ENCODE measurements around the gene KAZN. TPM values are rescaled to one million over a fixed set of nuclear protein-coding genes. Genes with fewer than 3 reads are reported as not detected.

Gene KAZN
- polyA plus RNA-seq, 2 of the 4 experiments (the other 2 are of a cell fraction), result 1.3 to 1.9 TPM

DNA sequence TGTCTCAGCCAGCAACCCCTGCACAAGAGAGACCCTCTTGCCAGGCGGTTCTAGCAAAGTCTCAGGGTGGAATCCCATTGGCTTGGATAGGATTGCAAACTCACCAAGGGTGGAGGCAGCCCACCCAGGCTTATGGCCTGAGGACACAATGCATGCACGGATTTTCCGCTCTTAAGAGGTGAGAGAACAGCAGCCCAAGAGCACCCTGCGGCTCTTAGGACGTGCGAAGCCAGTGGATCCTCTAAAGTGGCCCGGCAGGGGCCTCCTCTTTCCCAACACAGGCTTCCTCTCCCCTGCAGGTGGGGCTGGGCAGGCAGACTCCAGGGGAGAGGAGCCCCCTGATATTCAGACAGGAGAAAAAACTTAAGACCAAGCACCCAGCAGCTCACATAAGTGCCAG is 523.8 kb downstream of the KAZN start:
- no peak overlapping the region for H3K4me3 ChIP-seq
- no peaks in the 10 kb centered on the region for H3K4me1 ChIP-seq
- no peaks in the 10 kb centered on the region for H3K9me3 ChIP-seq
- DNase-seq (ENCODE audit: low read depth in 1 of 2, low spot score in 1 of 2) (no peak), FAIRE-seq (no peak), ATAC-seq (no peak)
- POLR2A ChIA-PET, result no interaction called here
- WGBS (ENCODE audit: missing lambda C conversion rate), result 57% methylated on average over 2 of the region's 7 CpGs
- CTCF ChIA-PET, result no interaction called here
- TF ChIP-seq POLR2AphosphoS2 (conservative IDR thresholded peaks at IDR 0.05; ENCODE audit: low read length) (no peak), MYC (IDR thresholded peaks at IDR 0.05; ENCODE audit: borderline replicate concordance, low read length) (no peak), CHD2 (IDR thresholded peaks at IDR 0.05; ENCODE audit: low read length, partially characterized antibody) (no peak), NPAS2 (CRISPR knock-in tag; IDR thresholded peaks at IDR 0.05; ENCODE audit: borderline replicate concordance) (no peak), NFE2L2 (conservative IDR thresholded peaks at IDR 0.05; ENCODE audit: low read length) (no peak), CBX2 (IDR thresholded peaks at IDR 0.05; ENCODE audit: borderline replicate concordance, low read depth) (no peak), SMC3 (IDR thresholded peaks at IDR 0.05) (no peak), HOXB5 (CRISPR knock-in tag; IDR thresholded peaks at IDR 0.05) (no peak)
- TF ChIP-seq, protein P1, sequence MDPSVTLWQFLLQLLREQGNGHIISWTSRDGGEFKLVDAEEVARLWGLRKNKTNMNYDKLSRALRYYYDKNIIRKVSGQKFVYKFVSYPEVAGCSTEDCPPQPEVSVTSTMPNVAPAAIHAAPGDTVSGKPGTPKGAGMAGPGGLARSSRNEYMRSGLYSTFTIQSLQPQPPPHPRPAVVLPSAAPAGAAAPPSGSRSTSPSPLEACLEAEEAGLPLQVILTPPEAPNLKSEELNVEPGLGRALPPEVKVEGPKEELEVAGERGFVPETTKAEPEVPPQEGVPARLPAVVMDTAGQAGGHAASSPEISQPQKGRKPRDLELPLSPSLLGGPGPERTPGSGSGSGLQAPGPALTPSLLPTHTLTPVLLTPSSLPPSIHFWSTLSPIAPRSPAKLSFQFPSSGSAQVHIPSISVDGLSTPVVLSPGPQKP (IDR thresholded peaks at IDR 0.05; ENCODE audit: low read depth, low read length), result no peak
- no peak overlapping the region for H3K4me2 ChIP-seq
- H3K27ac ChIP-seq, result no peak overlapping the region

DNA sequence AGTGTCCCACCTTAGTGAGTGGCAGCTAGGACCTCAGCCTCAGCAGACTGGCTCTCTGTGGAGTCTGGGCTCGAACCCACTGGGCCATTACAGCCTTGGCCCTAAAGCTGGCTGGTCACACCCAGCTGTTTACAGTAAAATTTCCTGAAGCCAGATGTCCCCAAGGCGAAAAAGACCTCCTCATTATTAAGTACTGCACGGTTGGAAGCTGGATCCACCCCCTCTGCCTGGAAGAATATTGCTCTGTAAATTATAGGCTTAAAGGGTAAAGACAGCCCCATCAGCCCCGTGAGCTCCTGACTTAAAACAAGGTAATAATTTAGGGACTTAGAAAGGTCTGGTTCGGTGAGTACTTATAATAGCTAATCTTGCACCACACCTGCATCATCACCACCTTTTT is 524.8 kb downstream of the KAZN start:
- ATAC-seq (no peak), DNase-seq (ENCODE audit: low read depth in 1 of 2, low spot score in 1 of 2) (no peak), FAIRE-seq (no peak)
- Histone ChIP-seq H3K27ac (no peak overlapping the region), H3K4me1 (no peaks in the 10 kb centered on the region), H3K9me3 (no peaks in the 10 kb centered on the region), H3K4me3 (no peak overlapping the region), H3K4me2 (no peak overlapping the region)
- ChIA-PET CTCF (interaction anchor here (0.7 to 1.1 kb wide), 4 partner anchors 11 to 182 kb away, joined by 3 to 5 read pairs (median 3); no protein-coding TSS in a partner anchor), POLR2A (no interaction called here)
- WGBS (ENCODE audit: missing lambda C conversion rate), result 54% methylated on average over 5 of the region's 5 CpGs
- no peak for TF ChIP-seq MYC (IDR thresholded peaks at IDR 0.05; ENCODE audit: borderline replicate concordance, low read length)
- TF ChIP-seq ZSCAN20 (CRISPR knock-in tag; IDR thresholded peaks at IDR 0.05), result no peak
- TF ChIP-seq, protein P2, sequence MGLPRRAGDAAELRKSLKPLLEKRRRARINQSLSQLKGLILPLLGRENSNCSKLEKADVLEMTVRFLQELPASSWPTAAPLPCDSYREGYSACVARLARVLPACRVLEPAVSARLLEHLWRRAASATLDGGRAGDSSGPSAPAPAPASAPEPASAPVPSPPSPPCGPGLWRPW (IDR thresholded peaks at IDR 0.05), result no peak
- no peak for TF ChIP-seq ZFP36 (IDR thresholded peaks at IDR 0.05; ENCODE audit: borderline replicate concordance, partially characterized antibody)
- TF ChIP-seq, protein P1 (IDR thresholded peaks at IDR 0.05; ENCODE audit: low read depth, low read length), result no peak
- no peak for TF ChIP-seq NPAS2 (CRISPR knock-in tag; IDR thresholded peaks at IDR 0.05; ENCODE audit: borderline replicate concordance)
- TF ChIP-seq TP53 (CRISPR knock-in tag; IDR thresholded peaks at IDR 0.05), result no peak
- no peak for TF ChIP-seq SMC3 (IDR thresholded peaks at IDR 0.05)
- TF ChIP-seq FOSB (CRISPR knock-in tag; IDR thresholded peaks at IDR 0.05), result no peak
- TF ChIP-seq, protein P3, sequence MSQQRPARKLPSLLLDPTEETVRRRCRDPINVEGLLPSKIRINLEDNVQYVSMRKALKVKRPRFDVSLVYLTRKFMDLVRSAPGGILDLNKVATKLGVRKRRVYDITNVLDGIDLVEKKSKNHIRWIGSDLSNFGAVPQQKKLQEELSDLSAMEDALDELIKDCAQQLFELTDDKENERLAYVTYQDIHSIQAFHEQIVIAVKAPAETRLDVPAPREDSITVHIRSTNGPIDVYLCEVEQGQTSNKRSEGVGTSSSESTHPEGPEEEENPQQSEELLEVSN (IDR thresholded peaks at IDR 0.05; ENCODE audit: borderline replicate concordance, low read depth), result no peak
- TF ChIP-seq HEYL (CRISPR knock-in tag; IDR thresholded peaks at IDR 0.05), result no peak
- TF ChIP-seq, protein P4, sequence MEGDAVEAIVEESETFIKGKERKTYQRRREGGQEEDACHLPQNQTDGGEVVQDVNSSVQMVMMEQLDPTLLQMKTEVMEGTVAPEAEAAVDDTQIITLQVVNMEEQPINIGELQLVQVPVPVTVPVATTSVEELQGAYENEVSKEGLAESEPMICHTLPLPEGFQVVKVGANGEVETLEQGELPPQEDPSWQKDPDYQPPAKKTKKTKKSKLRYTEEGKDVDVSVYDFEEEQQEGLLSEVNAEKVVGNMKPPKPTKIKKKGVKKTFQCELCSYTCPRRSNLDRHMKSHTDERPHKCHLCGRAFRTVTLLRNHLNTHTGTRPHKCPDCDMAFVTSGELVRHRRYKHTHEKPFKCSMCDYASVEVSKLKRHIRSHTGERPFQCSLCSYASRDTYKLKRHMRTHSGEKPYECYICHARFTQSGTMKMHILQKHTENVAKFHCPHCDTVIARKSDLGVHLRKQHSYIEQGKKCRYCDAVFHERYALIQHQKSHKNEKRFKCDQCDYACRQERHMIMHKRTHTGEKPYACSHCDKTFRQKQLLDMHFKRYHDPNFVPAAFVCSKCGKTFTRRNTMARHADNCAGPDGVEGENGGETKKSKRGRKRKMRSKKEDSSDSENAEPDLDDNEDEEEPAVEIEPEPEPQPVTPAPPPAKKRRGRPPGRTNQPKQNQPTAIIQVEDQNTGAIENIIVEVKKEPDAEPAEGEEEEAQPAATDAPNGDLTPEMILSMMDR (IDR thresholded peaks at IDR 0.05), result no peak
- no peak for TF ChIP-seq RARB (CRISPR knock-in tag; IDR thresholded peaks at IDR 0.05)
- TF ChIP-seq, protein P5, sequence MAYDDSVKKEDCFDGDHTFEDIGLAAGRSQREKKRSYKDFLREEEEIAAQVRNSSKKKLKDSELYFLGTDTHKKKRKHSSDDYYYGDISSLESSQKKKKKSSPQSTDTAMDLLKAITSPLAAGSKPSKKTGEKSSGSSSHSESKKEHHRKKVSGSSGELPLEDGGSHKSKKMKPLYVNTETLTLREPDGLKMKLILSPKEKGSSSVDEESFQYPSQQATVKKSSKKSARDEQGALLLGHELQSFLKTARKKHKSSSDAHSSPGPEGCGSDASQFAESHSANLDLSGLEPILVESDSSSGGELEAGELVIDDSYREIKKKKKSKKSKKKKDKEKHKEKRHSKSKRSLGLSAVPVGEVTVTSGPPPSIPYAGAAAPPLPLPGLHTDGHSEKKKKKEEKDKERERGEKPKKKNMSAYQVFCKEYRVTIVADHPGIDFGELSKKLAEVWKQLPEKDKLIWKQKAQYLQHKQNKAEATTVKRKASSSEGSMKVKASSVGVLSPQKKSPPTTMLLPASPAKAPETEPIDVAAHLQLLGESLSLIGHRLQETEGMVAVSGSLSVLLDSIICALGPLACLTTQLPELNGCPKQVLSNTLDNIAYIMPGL (CRISPR knock-in tag; IDR thresholded peaks at IDR 0.05; ENCODE audit: borderline replicate concordance), result no peak
- TF ChIP-seq ZNF302 (CRISPR knock-in tag; IDR thresholded peaks at IDR 0.05), result no peak
- no peak for TF ChIP-seq FOXS1 (CRISPR knock-in tag; IDR thresholded peaks at IDR 0.05)

Data from A549 (cell line).